Activated T-helper 2 cell treated with anti-CD3 and anti-CD28 coated beads, Interferon-gamma antibody, Interleukin-2, Interleukin-4, amounts not matched to agents 10 μg/mL and 5 μg/mL and 100 μg/mL, durations not matched to agents 14 hours and 24 hours and 36 hours (primary cell): Measurements from ENCODE around the gene ID1. TPM values are rescaled to one million over a fixed set of nuclear protein-coding genes. Genes with fewer than 3 reads are reported as not detected.
"Not testable (repeated sequence)": the region's sequence is repeated elsewhere in the genome, so short reads cannot be mapped to it uniquely, and the experiment has no call there.

ENCODE experiments used
- DNase-seq: peaks from one replicate; pipeline ENCODE4 v3.0.0; 2021; ENCODE audit warnings: low spot score
- H3K27ac Mint-ChIP-seq: one replicate; pipeline ENCODE4 v1.8.0; 2021; ENCODE audit warnings: mixed read lengths
- H3K27me3 Mint-ChIP-seq: one replicate; pipeline ENCODE4 v1.8.0; 2021; ENCODE audit warnings: low read depth, mixed read lengths
- H3K36me3 Mint-ChIP-seq: one replicate; pipeline ENCODE4 v1.8.0; 2021; ENCODE audit warnings: low read depth, mixed read lengths
- H3K4me1 Mint-ChIP-seq: one replicate; pipeline ENCODE4 v1.8.0; 2021; ENCODE audit warnings: low read depth, mixed read lengths
- H3K4me3 Mint-ChIP-seq: one replicate; pipeline ENCODE4 v1.8.0; 2021; ENCODE audit warnings: low read depth, mild to moderate bottlenecking, moderate library complexity, mixed read lengths
- H3K9me3 Mint-ChIP-seq: one replicate; pipeline ENCODE4 v1.8.0; 2021; ENCODE audit warnings: mixed read lengths
- intact Hi-C: fragments of 100-400 bp; cut with micrococcal nuclease; formaldehyde crosslinking; loops from one replicate; pipeline ENCODE4 v1.15.1; 2023
- total RNA-seq: library from RNA; stranded (reverse); gene quantifications from 2 replicates; pipeline ENCODE4 v1.2.3, GENCODE V29; 2022

The ID1 gene
- total RNA-seq, 1 donor from 2014 or later: 1.5 TPM

- Mint-ChIP-seq H3K27ac (no peak overlapping the region), H3K27me3 (no peaks in the 10 kb centered on the region), H3K4me3 (no peak overlapping the region), H3K4me1 (peaks cover 6% of the 10 kb centered on the region), H3K36me3 (no peaks in the 10 kb centered on the region), H3K9me3 (no peaks in the 10 kb centered on the region)
- DNase-seq: no peak
- intact Hi-C loops: no loop called here
These were observed 26.5 kb upstream of the ID1 start for GRCh38 chr20:31578448-31579138.

- Mint-ChIP-seq H3K4me1 (no peaks in the 10 kb centered on the region), H3K4me3 (no peak overlapping the region), H3K9me3 (no peaks in the 10 kb centered on the region), H3K36me3 (no peaks in the 10 kb centered on the region), H3K27ac (no peak overlapping the region), H3K27me3 (no peaks in the 10 kb centered on the region)
- DNase-seq: no peak
- intact Hi-C loops: no loop called here
These were observed 25.8 kb upstream of the ID1 start for GRCh38 chr20:31579245-31579644.

GRCh38 chr20:31579941-31580651 is 25.0 kb upstream of the ID1 start:
- not testable (repeated sequence) for H3K4me1 Mint-ChIP-seq, H3K4me3 Mint-ChIP-seq

GRCh38 chr20:31580706-31581105 is 24.4 kb upstream of the ID1 start:
- DNase-seq: no peak
- Mint-ChIP-seq H3K27ac (no peak overlapping the region), H3K4me1 (no peaks in the 10 kb centered on the region), H3K9me3 (no peaks in the 10 kb centered on the region), H3K36me3 (no peaks in the 10 kb centered on the region), H3K4me3 (no peak overlapping the region), H3K27me3 (peaks cover 6% of the 10 kb centered on the region)
- intact Hi-C loops: no loop called here

More at GRCh38 chr20:31579941-31580651, 25.0 kb upstream of the ID1 start:
- intact Hi-C loops, H3K9me3 Mint-ChIP-seq, H3K27me3 Mint-ChIP-seq, H3K27ac Mint-ChIP-seq, DNase-seq, H3K36me3 Mint-ChIP-seq: not testable (repeated sequence)

GRCh38 chr20:31581391-31581790 is 23.7 kb upstream of the ID1 start:
- H3K36me3 Mint-ChIP-seq: no peaks in the 10 kb centered on the region
- no peak for DNase-seq
- no peak overlapping the region for H3K4me3 Mint-ChIP-seq
- peaks cover 9% of the 10 kb centered on the region for H3K27me3 Mint-ChIP-seq
- intact Hi-C loops: no loop called here
- H3K4me1 Mint-ChIP-seq: no peaks in the 10 kb centered on the region
- no peaks in the 10 kb centered on the region for H3K9me3 Mint-ChIP-seq
- H3K27ac Mint-ChIP-seq: no peak overlapping the region

GRCh38 chr20:31587545-31588389 is 17.3 kb upstream of the ID1 start:
- intact Hi-C loops: no loop called here
- Mint-ChIP-seq H3K4me1 (peaks cover 5% of the 10 kb centered on the region), H3K27ac (no peak overlapping the region), H3K27me3 (peaks cover 29% of the 10 kb centered on the region), H3K36me3 (peaks cover 4% of the 10 kb centered on the region), H3K9me3 (no peaks in the 10 kb centered on the region), H3K4me3 (peak overlapping the region; percentile 66)
- no peak for DNase-seq

GRCh38 chr20:31590717-31591225 is 14.3 kb upstream of the ID1 start:
- Mint-ChIP-seq H3K4me3 (no peak overlapping the region), H3K9me3 (no peaks in the 10 kb centered on the region), H3K36me3 (peaks cover 4% of the 10 kb centered on the region), H3K27ac (no peak overlapping the region), H3K27me3 (peaks cover 23% of the 10 kb centered on the region), H3K4me1 (peaks cover 5% of the 10 kb centered on the region)
- DNase-seq: no peak
- intact Hi-C loops: no loop called here

- no peak overlapping the region for H3K4me3 Mint-ChIP-seq
- peaks cover 11% of the 10 kb centered on the region for H3K27me3 Mint-ChIP-seq
- H3K9me3 Mint-ChIP-seq: no peaks in the 10 kb centered on the region
- peaks cover under 1% of the 10 kb centered on the region for H3K4me1 Mint-ChIP-seq
- H3K27ac Mint-ChIP-seq: no peak overlapping the region
- intact Hi-C loops: no loop called here
- peaks cover under 1% of the 10 kb centered on the region for H3K36me3 Mint-ChIP-seq
- no peak for DNase-seq
These were observed 11.7 kb upstream of the ID1 start for GRCh38 chr20:31593221-31594001.

- peaks cover 4% of the 10 kb centered on the region for H3K27me3 Mint-ChIP-seq
- H3K27ac Mint-ChIP-seq: no peak overlapping the region
- no peaks in the 10 kb centered on the region for H3K36me3 Mint-ChIP-seq
- H3K4me3 Mint-ChIP-seq: no peak overlapping the region
- H3K9me3 Mint-ChIP-seq: no peaks in the 10 kb centered on the region
- no peak for DNase-seq
- H3K4me1 Mint-ChIP-seq: no peaks in the 10 kb centered on the region
- intact Hi-C loops: no loop called here
These were observed 11.0 kb upstream of the ID1 start for GRCh38 chr20:31594002-31594557.

GRCh38 chr20:31594558-31595379 is 10.3 kb upstream of the ID1 start:
- intact Hi-C loops: no loop called here
- Mint-ChIP-seq H3K27me3 (no peaks in the 10 kb centered on the region), H3K36me3 (no peaks in the 10 kb centered on the region), H3K4me3 (no peak overlapping the region), H3K27ac (no peak overlapping the region), H3K4me1 (no peaks in the 10 kb centered on the region), H3K9me3 (no peaks in the 10 kb centered on the region)
- DNase-seq: no peak

GRCh38 chr20:31595380-31595653 is 9.8 kb upstream of the ID1 start:
- Mint-ChIP-seq H3K4me1 (no peaks in the 10 kb centered on the region), H3K36me3 (no peaks in the 10 kb centered on the region), H3K9me3 (no peaks in the 10 kb centered on the region), H3K27ac (no peak overlapping the region), H3K4me3 (no peak overlapping the region), H3K27me3 (no peaks in the 10 kb centered on the region)
- DNase-seq: no peak
- intact Hi-C loops: no loop called here
